GM20431 (cell line): ENCODE results near the gene THEM5.

Experiments used
- in situ Hi-C: fragments of 300-500 bp; cut with MseI, MboI; formaldehyde crosslinking; loops from one replicate; pipeline ENCODE4 v1.15.0; 2020; ENCODE audit warnings: low sequenced_read_pairs; ENCODE audit not compliant: unreplicated experiment

The THEM5 gene

DNA sequence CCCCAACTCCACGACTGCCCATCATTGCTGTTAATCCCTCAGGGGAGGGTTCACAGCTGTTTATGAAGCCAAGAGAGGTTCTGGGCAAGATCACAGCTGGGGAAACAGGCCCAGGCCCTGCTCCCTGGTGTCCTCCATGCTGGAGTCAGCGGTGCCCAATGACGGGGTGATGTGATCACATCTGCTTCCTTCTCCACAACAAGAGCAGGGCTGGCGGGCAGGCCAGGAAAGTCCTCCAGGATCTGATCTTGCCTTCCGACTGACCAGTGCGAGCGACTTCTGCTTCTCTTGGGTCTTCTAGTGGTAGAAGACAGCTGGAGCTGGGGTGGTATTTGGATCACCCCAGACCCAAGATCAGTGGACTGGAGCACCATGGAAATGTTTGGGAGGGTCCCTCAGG lies 47.3 kb downstream of the THEM5 start:
- in situ Hi-C loops = no loop called here

DNA sequence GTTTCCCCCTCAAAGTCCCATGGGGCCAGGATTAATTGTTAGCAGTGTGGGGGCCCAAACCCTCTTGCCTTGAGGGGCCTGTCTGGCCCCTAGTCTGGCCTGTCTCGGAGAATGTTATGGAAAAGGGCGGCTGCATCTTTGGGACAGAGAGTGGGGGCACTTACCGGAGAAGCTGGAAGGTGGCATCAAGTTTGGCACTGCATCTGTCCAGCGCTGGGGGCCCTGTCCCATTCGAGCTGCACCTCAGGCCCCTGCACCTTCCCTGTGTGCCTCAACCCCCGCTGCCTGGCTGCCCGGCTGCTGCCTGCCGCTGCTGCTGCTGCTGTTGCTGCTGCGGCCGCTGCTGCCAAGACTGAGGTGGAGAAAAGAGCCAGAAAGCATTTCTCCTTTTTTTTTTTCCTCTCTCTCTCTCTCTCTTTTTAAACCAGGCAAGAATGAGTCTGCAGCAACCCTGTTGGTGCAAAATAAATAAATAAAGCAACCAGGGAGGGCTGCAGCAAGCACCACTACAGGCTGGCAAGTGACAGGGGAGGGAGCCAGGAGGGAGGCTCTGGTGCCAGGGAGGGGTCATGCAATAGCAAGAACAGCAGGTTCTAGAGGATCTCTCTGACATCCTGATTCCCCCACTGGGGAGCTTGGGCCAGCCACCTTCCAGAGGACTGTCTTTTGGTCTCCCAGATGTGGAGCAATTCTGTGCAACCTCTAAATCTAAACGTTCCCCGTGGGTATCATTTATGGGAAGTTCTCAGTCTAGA lies 48.3 kb downstream of the THEM5 start, which contains the start of gene LINGO4:
LINGO4 (minus strand) TSS at position 354 of the 755 bp plus-strand sequence. CDS start 2,715 bp downstream, outside the sequence.
- in situ Hi-C loops = no loop called here

DNA sequence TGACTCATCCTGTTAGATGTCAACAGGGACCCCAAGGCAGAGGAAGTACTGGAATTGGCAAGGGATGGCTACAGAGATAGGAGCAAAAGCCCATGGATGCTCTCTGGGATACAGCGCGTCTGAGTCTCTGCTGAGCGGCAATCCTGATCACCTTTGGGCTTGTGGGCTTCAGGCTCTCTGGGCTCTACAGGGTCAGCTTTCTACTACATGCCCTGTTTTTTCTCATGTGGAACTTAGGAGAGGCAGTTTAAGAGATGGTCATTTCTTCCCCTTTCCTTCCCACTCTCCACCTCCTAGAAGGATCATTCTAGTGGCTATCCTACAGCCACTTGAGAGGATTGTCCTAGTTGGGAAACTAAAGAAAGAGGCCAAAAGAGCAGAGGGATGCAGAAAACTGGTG lies 49.6 kb downstream of the THEM5 start:
- in situ Hi-C loops = no loop called here

DNA sequence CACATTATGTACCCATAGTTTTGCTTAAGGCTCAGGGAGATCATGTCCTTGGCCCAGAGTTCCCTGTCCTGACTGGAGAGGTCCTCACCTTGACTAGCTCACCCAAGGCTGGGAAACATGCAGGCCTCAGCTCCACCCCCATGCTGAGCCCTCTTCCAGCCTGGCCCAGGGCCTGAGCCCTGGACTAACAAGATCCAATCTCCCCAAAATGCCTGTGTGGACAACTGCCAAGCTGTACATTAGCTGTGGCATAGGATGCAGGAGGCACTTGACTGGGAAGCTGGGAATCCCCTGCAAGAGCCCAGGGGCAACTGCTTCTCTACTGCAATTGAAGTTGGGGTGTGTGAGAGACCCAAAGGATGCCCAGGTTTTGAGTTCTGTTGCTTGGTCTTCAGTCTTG lies 50.3 kb downstream of the THEM5 start:
- in situ Hi-C loops = no loop called here

DNA sequence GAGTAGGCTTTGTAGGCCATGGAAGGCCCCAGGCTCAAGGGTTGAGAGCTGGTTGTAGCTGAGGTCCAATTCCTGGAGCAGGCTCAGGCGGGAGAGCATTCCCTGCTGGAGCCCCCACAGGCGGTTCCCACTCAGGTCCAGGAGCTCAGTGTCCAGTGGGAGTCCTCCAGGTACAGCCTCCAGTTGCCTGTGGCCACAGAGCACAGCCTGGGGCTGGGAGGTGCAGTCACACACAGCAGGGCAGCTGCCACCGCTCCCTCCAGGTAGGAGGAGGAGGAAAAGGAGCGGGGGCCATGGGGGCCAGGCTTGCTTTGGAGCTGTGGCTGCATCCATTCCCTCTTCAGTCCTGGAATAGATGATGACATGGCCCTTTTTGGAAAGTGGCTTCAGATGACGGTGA lies 51.1 kb downstream of the THEM5 start:
- in situ Hi-C loops = no loop called here

DNA sequence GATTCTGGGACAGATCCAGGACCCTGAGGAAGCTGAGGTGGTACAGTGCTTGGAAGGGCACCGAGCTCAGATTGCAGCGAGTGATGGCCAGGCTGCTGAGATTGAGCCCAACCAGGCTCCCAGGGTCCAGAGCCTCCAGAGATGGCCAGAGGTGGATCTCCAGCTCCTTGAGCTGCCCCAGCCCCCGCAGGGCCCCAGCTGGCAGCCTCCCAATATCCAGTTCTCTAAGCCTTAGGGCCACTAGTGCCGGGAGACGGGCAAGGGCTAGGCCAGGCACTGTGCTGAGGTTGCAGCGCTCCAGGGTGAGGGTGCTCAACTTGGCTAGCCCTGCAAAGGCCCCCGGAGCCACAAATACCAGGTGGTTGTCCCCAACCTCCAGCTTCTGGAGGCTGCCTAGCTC lies 51.7 kb downstream of the THEM5 start:
- in situ Hi-C loops = no loop called here

DNA sequence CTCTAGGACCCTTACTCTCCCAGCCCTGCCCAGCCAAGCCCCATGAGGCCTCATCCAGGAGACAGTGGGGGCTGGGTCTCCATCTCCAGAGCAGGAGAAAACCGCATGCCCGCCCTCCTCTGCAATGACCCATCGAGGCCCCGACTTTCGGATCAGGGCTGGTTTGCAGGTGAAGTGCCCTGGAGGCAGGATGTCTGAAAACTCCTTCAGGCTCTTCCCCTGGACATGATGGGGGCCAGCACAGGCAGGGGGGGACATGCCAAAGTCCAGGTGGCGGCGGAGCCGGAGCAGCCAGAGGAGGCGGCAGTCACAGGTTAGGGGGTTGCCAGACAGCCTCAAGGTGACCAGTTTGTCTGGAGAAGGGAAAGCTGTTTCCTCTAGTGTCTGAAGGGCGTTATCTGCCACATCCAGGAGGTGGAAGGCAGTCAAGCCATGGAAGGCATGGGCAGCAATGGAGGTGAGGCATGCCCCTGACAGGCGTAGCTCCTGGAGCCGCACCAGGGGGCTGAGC lies 52.1 kb downstream of the THEM5 start:
- in situ Hi-C loops = no loop called here

DNA sequence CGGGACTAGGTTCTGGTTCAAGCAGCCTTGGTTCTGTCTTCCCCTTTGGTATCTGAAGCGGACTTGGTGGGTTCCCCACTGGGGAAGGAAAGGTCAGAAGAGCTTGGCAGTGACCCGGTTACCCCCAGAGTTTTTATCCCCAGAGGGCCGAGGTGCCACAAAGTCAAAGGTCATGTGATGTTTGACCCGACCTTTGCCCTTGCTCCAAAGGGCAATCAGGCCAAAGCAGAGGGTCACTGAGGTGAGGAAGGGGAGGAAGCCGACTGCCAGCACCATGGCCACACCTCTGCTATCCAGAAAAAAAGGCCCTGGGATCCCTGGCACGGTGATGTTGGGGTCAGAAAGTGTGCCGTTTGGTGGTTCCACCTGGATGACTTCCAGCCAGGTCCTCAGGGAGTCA lies 52.7 kb downstream of the THEM5 start:
- in situ Hi-C loops = no loop called here

DNA sequence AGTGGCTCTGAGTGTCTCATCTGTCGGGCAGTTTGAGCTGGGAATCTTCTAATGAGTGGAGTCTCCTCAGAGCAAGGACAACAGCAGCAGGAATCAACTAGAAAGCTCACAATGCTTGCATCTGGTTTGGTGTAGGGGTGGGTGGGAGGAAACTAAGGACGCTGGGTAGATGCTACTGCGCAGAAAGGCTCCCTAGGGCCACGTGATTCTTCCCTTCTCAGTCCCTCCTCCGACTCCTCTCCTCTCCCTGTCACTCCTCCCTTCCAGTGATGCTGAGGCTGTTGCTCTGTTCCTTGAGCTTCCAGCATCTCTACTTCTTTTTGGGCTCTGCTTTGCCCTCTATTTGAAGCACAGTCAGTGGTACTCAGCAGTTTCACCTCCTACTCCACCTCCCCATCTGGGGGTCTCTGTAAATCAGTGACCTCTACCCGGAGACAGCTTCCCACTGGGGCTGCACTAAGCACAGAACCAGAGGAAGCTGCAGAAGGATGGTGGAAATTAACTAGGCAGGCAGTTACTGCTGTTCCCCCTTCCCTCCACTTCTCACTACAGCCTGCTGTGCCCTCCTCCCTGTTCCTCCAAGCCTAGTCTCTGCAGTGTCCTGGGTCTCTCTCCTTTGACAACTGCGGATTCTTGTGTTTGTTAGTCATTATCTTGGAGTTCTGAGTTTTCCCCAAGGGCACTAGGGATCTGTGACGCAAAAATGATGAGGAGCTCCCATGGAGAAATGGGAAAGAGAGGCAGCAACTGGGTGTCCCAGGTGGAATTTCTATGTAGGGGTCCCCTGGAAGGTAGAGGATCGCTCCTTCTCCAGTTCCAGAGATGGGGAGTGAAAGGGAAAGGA lies 54.1 kb downstream of the THEM5 start:
- in situ Hi-C loops = no loop called here

DNA sequence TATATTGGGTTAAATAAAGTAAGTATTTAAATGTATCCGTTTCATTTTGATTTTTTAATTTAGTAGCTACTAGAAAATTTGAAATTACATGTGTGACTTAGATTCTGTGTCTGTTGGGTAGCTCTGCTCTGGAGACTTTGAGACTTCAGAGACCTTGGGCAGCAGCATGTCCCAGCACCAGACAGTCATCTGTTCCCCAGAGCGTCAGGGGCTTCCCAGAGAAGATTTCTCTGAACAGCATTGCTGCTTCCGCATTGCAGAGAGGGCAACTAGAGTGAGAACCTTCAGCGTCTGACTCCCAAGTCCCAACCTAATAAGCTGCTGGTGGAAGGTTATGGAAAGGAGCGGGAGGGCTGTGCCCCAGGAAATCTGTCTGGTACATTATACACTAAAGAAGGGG lies 54.9 kb downstream of the THEM5 start:
- in situ Hi-C loops = no loop called here
